Osteoblast (primary cell): ENCODE results near the gene SMIM24. TPM values are rescaled to one million over a fixed set of nuclear protein-coding genes. Genes with fewer than 3 reads are reported as not detected.

ENCODE experiments used
- DNase-seq: peaks from one replicate; pipeline ENCODE4 v3.0.0; 2011; ENCODE audit warnings: low spot score, mixed read lengths; ENCODE audit not compliant: insufficient read length; ENCODE audit errors: missing footprints
- H2AFZ ChIP-seq: 2 replicates; pipeline ENCODE4 v1.6.0; 2011; ENCODE audit warnings: mild to moderate bottlenecking, low read length
- H3K27ac ChIP-seq: 2 replicates; pipeline ENCODE4 v1.5.1; 2011; ENCODE audit warnings: mild to moderate bottlenecking, low read depth, low read length, moderate library complexity
- H3K27me3 ChIP-seq: 2 replicates; pipeline ENCODE4 v1.6.0; 2012; ENCODE audit warnings: mild to moderate bottlenecking, control low read depth, inconsistent platforms, low read length, moderate library complexity; ENCODE audit not compliant: insufficient read depth
- H3K36me3 ChIP-seq: 2 replicates; pipeline ENCODE4 v1.5.1; 2011; ENCODE audit warnings: mild to moderate bottlenecking, low read length, control low read depth, moderate library complexity; ENCODE audit not compliant: insufficient read depth
- H3K4me1 ChIP-seq: 2 replicates; pipeline ENCODE4 v1.5.1; 2011; ENCODE audit warnings: mild to moderate bottlenecking, low read length, control low read depth, moderate library complexity; ENCODE audit not compliant: insufficient read depth
- H3K4me2 ChIP-seq: 2 replicates; pipeline ENCODE4 v1.6.0; 2011; ENCODE audit warnings: mild to moderate bottlenecking, low read length; ENCODE audit not compliant: insufficient read depth
- H3K4me3 ChIP-seq: fragments of 200-600 bp; sonication (generic); 3 replicates; pipeline ENCODE4 v1.5.1; 2012; ENCODE audit warnings: mild to moderate bottlenecking, low read length, inconsistent platforms; ENCODE audit not compliant: insufficient read depth
- H3K79me2 ChIP-seq: 2 replicates; pipeline ENCODE4 v1.6.0; 2012; ENCODE audit warnings: mild to moderate bottlenecking, low read length, control low read depth, inconsistent platforms; ENCODE audit not compliant: insufficient read depth
- H3K9me3 ChIP-seq: 2 replicates; pipeline ENCODE4 v1.5.1; 2011; ENCODE audit warnings: low read depth, low read length, control low read depth
- H4K20me1 ChIP-seq: 2 replicates; pipeline ENCODE4 v1.6.0; 2012; ENCODE audit warnings: mild to moderate bottlenecking, low read length, control low read depth; ENCODE audit not compliant: insufficient read depth
- CTCF ChIP-seq: IDR thresholded peaks from 2 replicates; pipeline ENCODE4 v1.5.1; 2011; ENCODE audit warnings: mild to moderate bottlenecking, low read depth, low read length, moderate library complexity; ENCODE audit errors: extremely low read depth
- total RNA-seq: library from RNA; depleted of rRNA; stranded (reverse); fragments of >200 nt; gene quantifications from 2 replicates; pipeline ENCODE4 v1.2.3, GENCODE V29; 2012

The SMIM24 gene
- total RNA-seq, 1 donor, result not detected

- H2AFZ ChIP-seq, result no peak overlapping the region
- H4K20me1 ChIP-seq, result peaks cover 7% of the 10 kb centered on the region
- H3K4me2 ChIP-seq, result no peak overlapping the region
- H3K36me3 ChIP-seq, result peaks cover 33% of the 10 kb centered on the region
- peaks cover 26% of the 10 kb centered on the region for H3K79me2 ChIP-seq
- peaks cover 1% of the 10 kb centered on the region for H3K4me1 ChIP-seq
- no peaks in the 10 kb centered on the region for H3K9me3 ChIP-seq
- DNase-seq, result no peak
- no peaks in the 10 kb centered on the region for H3K27me3 ChIP-seq
- no peak overlapping the region for H3K4me3 ChIP-seq
- TF ChIP-seq CTCF, result no peak
- no peak overlapping the region for H3K27ac ChIP-seq
These were observed 14.2 kb upstream of the SMIM24 start for GRCh38 chr19:3494559-3494958.

GRCh38 chr19:3494051-3494450, 13.7 kb upstream of the SMIM24 start:
- Histone ChIP-seq H4K20me1 (peaks cover 7% of the 10 kb centered on the region), H2AFZ (no peak overlapping the region), H3K4me1 (no peaks in the 10 kb centered on the region), H3K27ac (no peak overlapping the region), H3K4me3 (no peak overlapping the region), H3K36me3 (peaks cover 33% of the 10 kb centered on the region), H3K27me3 (no peaks in the 10 kb centered on the region), H3K9me3 (no peaks in the 10 kb centered on the region), H3K4me2 (no peak overlapping the region), H3K79me2 (peaks cover 21% of the 10 kb centered on the region)
- peak; percentile 97 for DNase-seq
- no peak for TF ChIP-seq CTCF

- Histone ChIP-seq H3K4me1 (no peaks in the 10 kb centered on the region), H3K27me3 (no peaks in the 10 kb centered on the region)
- no peak for TF ChIP-seq CTCF
These were observed 13.3 kb upstream of the SMIM24 start for GRCh38 chr19:3493651-3494050.

GRCh38 chr19:3492919-3493318, 12.6 kb upstream of the SMIM24 start:
- TF ChIP-seq CTCF, result no peak
- Histone ChIP-seq H2AFZ (no peak overlapping the region), H3K36me3 (peaks cover 33% of the 10 kb centered on the region), H3K79me2 (peaks cover 12% of the 10 kb centered on the region), H3K4me1 (no peaks in the 10 kb centered on the region), H3K27me3 (no peaks in the 10 kb centered on the region), H3K27ac (no peak overlapping the region), H3K9me3 (no peaks in the 10 kb centered on the region), H3K4me2 (no peak overlapping the region), H3K4me3 (no peak overlapping the region), H4K20me1 (peaks cover 7% of the 10 kb centered on the region)
- DNase-seq, result peak; percentile 89

More at GRCh38 chr19:3493651-3494050, 13.3 kb upstream of the SMIM24 start:
- no peak overlapping the region for H2AFZ ChIP-seq
- H3K4me2 ChIP-seq, result no peak overlapping the region
- no peak for DNase-seq
- H3K79me2 ChIP-seq, result peaks cover 17% of the 10 kb centered on the region
- H3K4me3 ChIP-seq, result no peak overlapping the region
- peaks cover 33% of the 10 kb centered on the region for H3K36me3 ChIP-seq
- H3K9me3 ChIP-seq, result no peaks in the 10 kb centered on the region
- no peak overlapping the region for H3K27ac ChIP-seq
- peaks cover 7% of the 10 kb centered on the region for H4K20me1 ChIP-seq
